GM11168 (cell line): Measurements from ENCODE around the gene LGALS12.
"Not testable (repeated sequence)": the region's sequence is repeated elsewhere in the genome, so short reads cannot be mapped to it uniquely, and the experiment has no call there.

Experiments used
- in situ Hi-C: fragments of 300-500 bp; cut with MboI; formaldehyde crosslinking; loops from one replicate; pipeline ENCODE4 v1.12.0; 2022; ENCODE audit warnings: low sequenced_read_pairs; ENCODE audit not compliant: unreplicated experiment

LGALS12 gene

DNA sequence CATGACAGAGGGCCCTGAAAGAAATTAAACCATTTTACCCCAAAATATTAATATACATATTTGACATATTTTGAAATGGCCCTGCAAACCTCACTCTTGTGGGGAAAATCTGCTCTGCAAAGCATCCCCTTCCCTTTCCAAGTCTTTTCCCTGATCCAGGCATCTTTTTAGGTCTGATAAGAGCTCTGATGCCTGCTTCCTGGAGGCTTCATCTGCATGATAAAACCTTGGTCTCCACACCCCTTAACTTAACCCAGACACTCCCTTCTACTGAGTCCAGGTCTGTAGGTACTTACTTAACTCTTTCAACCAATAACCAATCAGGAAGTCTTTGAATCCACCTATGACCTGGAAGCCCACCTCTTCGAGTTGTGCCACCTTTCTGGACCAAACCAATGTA, 1.8 kb upstream of the LGALS12 start:
- in situ Hi-C loops = no loop called here

DNA sequence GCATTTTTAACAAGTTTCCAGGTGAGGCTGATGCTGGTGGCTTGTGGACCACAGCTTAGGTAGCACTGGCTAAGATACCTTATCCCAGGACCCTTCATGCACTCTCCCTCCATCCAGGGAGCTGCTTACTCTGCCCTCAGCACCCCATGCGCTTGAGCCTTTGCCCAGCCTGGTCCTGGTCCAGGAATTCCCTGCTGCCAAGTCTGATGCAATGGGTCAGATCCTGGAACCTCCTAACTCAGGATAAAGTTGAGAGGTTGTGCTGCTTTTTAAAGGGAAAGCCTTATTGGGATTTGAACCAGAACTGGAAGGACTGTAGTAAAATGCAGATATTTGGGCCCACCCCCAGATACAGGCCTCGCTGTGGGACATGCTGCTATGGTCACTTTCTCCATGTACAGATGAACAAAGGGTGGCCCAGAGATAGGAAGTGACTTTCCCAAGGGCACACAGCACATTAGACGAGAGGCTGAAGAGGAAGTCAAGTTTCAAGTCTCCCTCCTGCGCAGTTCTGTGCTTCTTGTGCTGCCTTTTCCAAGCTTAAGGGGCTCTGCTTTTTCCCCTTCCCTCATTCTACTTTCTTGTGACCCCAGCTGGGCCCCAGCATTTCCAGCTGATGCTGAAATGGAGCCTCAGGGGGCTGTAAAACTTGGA, 824 bp upstream of the LGALS12 start:
- in situ Hi-C loops = no loop called here

DNA sequence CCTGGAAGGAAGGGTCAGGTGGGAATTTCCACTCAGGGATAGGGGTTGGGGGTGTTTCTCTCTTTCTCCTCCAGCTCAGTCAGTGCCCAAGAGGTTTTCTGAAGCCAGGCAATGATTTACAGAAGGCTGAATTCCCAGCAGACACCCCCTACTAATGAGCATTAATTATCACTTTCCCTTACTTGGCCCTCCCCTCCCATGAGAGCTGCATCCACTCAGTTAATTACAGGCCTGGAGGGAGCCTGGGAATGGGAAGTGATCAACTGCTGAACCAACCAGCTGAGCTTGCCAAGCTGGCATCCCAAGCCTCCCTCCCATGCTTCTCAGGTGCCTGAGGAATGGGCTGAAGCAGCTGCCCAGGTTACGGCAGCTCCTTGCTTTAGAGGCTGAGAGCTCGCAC, 992 bp downstream of the LGALS12 start:
- in situ Hi-C loops = no loop called here

DNA sequence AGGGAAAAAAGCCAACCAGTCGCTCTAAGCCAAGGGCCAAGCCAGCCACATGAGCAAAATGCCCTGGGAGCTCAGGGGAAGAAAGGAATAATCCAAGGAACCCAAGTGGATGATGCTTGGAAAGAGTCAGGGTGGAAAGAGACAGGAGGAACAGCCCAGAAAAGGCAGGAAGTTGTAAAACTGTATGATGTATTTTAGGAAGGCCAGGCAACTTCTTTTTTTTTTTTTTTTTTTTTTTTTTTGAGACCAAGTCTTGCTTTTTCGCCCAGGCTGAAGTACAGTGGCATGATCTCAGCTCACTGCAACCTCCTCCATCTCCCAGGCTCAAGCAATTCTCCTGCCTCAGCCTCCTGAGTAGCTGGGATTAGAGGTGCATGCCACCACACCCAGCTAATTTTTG, 1.6 kb downstream of the LGALS12 start:
- in situ Hi-C loops = no loop called here

DNA sequence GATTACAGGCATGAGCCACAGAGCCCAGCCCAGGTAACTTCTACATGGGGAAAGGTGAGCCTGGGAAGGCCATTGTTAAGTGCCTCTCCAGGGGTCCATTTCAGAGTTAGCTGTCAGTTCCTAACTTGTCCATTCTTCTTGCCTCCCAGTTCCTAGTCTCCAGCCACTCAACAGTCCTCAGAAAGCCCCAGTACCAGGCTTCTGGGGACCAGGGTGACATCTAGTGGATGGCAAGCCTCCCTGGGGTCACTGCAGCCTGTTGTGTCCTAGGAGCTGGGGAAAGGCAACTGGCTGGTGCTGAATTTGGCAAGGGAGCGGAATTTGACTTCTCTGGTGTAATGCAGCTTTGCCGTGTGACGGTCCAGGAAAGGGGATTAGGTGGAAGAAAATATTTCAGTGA, 2.1 kb downstream of the LGALS12 start:
- in situ Hi-C loops = no loop called here

DNA sequence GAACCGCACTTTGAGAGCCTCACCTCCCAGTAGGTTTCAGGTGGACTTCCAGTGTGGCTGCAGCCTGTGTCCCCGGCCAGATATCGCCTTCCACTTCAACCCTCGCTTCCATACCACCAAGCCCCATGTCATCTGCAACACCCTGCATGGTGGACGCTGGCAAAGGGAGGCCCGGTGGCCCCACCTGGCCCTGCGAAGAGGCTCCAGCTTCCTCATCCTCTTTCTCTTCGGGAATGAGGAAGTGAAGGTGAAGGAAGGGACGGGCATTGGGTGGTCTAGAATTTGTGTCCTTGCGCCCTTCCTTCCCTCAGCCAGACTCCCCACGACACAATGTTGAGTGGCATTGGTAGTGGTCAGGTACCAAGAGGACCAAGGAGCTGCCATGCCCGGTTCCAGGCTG, 2.9 kb downstream of the LGALS12 start:
- in situ Hi-C loops = no loop called here

DNA sequence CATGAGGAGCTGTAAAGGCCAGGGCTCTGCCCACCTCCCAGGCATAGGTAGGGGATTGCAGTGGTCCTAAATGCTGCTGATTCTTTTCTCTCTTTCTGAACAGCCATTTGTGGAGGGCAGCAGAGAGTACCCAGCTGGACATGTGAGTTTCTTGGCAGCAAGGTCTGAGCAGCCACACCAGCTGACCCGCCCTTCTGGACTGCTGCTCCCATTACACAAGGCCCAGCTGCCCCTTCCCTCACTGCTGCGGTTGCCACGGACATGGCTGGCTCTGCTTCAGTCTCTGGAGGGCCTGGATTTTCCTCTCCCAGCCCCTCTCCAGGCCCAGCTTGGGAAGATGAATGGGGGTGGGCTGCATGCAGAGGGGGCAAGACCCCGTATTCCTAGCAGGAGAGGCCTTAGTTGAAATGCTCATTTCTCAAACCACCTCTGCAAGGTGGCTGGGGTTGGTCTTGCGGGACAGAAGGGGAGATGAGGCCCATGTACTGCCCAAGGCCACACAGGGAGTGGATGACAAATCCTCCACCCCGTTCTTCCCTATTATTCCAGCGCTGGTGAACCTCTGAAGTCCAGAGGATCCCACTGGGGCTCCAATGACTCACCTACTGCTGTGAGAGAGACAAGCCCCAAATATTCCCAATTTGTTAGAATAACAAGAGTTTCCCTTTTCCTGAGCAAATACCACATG, 4.6 kb downstream of the LGALS12 start:
- in situ Hi-C loops = no loop called here

DNA sequence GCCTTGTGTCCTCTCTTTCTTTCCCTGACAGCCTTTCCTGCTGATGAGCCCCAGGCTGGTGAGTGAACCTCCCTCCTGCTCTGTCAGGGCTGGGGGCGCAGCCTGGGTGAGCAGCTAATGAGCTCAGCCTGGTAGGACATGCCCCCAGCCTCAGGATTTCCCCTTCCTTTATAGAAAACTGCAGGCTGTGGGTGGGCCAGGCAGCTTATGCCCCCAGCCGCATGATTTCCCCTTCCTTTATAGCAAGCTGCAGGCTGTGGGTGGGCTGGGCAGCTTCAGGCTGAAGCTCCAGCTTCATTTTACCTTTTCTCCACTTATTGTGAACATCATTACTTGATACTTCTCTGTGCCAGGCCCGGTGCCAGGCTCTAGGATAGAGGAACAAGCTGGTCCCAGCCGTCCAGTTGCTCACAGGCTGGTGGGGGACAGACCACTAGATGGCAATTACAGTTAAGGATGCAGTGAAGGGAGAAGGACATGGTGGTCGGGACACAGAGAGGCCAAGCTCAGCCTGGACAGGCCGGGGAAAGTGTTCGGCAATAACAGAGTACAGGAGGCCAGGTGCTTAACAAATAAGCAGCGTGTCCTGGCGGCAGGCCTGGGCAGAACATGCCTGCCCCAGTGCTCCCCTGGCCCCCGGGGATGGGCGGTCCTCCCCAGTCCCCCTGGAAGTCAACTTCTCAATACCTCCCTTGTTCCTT, 5.3 kb downstream of the LGALS12 start:
- in situ Hi-C loops = no loop called here

DNA sequence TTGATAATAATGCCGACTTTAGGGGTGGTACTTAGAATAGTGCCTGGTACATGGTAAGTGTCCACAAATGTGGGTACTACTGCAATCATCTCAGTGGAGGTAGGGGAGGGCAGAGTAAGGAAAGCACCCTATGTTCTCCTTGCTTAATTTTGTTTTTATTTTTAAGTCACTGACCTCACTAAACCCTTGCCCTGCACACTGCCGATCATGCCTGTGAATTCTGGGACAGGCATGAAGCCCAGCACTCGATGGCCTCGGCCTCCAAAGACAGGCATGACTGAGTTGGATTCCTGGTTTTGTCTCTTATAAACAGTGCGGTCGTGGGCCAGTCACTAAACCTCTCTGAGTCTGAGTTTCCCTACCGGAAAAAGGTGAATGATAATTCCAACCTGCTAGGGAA, 6.9 kb downstream of the LGALS12 start:
- in situ Hi-C loops = no loop called here

DNA sequence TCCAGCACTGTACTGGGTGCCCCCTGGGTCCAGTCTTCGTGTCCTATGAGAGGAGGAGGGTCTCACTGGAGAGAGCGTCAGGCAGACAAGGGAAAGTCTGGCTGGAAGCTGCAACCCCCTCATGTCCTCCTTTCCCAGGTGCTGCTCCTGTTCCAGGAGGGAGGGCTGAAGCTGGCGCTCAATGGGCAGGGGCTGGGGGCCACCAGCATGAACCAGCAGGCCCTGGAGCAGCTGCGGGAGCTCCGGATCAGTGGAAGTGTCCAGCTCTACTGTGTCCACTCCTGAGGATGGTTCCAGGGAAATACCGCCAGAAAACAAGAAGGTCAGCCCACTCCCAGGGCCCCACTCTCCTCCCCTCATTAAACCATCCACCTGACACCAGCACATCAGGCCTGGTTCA, 10.2 kb downstream of the LGALS12 start:
- in situ Hi-C loops = no loop called here

DNA sequence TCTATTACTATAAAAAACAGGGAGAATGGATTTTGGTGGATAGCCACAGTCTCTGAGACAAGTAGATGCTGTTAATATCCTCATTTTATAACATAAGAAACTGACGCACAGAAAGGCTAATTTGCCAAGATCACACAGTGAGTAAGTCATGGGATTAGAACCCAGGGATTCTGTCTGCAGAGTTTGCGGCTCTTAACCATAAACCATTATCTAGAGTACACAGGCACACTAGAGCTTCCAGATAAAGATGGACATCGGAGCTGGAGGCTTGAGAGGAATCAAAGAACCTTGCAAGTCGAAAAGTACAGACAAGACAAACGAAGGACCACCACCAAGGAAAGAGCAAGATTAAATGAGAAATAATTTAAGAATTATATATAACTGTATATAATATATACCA, 11.3 kb downstream of the LGALS12 start:
- in situ Hi-C loops = no loop called here

DNA sequence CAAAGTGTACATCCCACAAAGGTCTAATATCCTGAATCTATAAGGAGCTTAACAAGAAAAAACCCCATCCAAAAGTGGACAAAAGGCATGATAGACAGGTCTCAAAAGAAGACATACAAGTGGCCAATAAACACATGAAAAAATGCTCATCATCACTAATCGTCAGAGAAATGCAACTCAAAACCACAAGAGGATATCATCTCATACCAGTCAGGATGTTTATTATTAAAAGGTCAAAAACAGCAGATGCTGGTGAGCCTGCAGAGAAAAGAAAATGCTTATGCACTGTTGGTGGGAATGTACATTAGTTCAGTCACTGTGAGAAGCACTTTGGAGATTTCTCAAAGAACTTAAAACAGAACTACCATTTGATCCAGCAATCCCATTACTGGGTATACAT, 12.7 kb downstream of the LGALS12 start:
- in situ Hi-C loops = no loop called here

DNA sequence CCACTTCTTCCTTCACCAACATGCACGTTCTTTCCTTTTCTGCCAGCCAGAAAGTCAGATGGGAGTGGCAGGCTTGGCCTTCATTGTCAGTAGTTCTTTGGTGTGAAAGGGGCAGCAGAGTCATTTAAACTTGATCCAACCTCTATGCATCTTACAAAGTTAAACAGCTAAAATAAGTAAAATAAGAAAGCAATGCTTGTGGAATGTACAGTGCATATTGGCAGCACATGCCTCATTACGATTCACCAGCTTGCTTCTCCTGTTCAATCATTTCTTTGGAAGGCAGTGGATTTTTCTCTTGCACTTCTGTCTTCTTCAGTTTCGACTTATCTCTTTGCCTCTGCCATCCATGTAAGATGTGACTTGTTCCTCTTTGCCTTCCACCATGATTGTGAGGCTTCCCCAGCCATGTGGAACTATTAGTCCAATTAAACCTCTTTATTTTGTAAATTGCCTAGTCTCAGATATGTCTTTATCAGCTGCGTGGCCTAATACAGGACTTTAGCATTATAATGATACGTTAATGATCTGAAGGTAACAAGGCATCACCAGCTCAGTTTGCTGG, 14.8 kb downstream of the LGALS12 start:
- in situ Hi-C loops = no loop called here

DNA sequence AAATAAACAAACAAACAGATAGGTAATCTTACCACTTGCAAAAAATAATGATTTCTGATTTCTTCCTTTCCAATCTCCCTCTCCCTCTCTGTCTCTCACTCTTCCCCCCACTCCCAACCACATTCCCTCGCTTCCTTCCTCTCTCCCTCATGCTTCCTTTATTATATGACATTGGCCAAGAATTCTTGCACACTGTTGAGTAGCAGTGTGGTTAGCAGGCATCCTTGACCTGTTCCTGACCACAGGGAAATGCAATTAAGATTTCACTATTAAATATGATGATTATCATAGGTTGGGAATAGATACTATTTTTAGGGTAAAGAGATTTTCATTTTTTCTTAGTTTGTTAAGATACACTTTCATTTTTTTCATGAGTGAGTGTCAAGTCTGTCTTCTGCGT, 16.0 kb downstream of the LGALS12 start:
- in situ Hi-C loops = no loop called here

DNA sequence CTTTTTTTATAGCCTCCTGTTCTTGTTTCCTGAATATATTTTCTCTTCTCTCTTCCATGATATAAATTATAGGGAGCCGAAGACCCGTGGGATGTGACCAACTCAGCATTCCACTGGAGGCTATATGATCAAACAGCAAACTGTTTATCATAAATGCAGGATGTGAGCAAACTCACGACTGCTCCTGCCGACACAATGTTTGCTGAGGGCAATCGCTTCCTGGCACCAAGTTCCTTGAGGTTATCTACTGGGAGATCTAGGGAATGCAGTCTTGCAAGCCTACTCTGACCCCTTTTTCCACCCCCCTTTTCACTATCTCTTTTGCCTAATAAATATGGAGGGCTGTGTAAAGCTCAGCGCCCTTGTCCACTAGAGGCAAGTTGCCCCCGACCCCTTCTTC, 17.3 kb downstream of the LGALS12 start:
- in situ Hi-C loops = no loop called here

DNA sequence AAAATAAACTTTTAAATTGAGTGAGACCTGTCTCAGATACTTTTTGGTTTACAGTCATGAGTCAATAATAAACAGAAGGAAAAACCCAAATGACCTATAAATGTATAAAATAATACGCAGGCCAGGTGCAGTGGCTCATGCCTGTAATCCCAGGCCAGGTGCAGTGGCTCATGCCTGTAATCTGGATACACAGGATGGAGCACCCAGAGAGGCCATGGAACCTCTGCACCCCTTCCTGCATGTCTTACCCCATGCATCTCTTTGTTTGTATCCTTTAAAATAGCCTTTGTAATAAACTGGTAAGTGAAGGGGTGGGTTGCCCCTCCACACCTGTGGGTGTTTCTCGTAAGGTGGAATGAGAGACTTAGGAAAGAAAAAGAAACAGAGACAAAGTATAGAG, 21.8 kb downstream of the LGALS12 start:
- in situ Hi-C loops = no loop called here

DNA sequence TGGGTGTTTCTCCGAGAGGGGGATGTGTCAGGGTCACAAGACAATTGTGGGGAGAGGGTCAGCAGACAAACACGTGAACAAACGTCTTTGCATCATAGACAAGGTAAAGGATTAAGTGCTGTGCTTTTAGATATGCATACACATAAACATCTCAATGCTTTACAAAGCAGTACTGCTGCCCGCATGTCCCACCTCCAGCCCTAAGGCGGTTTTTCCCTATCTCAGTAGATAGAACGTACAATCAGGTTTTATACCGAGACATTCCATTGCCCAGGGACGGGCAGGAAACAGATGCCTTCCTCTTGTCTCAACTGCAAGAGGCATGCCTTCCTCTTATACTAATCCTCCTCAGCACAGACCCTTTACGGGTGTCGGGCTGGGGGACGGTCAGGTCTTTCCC, 22.3 kb downstream of the LGALS12 start:
- in situ Hi-C loops = not testable (repeated sequence)

DNA sequence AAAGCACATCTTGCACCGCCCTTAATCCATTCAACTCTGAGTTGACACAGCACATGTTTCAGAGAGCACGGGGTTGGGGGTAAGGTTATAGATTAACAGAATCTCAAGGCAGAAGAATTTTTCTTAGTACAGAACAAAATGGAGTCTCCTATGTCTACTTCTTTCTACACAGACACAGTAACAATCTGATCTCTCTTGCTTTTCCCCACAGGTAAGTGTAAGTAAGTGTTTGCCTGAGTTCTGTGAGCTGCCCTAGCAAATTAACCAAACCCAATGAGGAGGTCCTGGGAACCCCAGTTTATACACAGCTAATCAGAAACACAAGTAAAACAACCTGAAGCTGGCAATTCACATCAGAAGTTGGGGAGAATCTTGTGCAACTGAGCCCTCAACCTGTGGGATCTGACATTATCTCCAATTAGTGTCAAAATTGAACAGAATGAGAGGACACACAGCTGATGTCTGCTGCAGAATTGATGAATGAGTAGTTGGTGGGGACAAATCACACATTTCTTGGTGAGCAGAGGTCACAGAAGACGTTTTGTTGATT, 22.9 kb downstream of the LGALS12 start:
- in situ Hi-C loops = not testable (repeated sequence)

DNA sequence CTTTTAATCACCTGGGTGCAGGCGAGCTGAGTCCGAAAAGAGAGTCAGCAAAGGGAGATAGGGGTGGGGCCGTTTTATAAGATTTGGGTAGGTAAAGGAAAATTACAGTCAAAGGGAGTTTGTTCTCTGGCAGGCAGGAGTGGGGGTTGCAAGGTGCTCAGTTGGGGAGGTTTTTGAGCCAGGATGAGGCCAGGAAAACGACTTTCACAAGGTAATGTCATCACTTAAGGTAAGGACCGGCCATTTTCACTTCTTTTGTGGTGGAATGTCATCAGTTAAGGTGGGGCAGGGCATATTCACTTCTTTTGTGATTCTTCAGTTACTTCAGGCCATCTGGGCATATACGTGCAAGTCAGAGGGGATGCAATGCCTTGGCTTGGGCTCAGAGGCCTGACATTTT, 23.5 kb downstream of the LGALS12 start:
- in situ Hi-C loops = not testable (repeated sequence)

DNA sequence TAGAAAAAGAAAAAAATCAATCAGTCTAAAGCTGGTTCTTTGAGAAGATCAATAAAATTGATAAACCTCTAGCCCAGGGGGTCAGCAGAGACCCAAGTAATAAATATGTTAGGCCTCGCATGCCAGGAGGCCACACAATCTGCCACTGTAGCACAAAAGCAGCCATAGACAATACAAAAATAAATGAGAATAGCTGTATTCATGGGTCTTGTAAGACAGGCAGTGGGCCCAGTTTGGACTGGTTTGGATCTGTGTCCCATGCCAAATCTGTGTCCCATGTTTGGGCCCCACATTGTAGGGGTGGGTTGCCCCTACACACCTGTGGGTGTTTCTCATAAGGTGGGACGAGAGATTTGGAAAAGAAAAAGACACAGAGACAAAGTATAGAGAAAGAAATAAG, 24.1 kb downstream of the LGALS12 start:
- in situ Hi-C loops = no loop called here
